ENCODE results near the gene CTNNA3. TPM values are rescaled to one million over a fixed set of nuclear protein-coding genes. Genes with fewer than 3 reads are reported as not detected.

CTNNA3 gene
- total RNA-seq, 1 donor from 2014 or later, result 0.30 TPM

DNA sequence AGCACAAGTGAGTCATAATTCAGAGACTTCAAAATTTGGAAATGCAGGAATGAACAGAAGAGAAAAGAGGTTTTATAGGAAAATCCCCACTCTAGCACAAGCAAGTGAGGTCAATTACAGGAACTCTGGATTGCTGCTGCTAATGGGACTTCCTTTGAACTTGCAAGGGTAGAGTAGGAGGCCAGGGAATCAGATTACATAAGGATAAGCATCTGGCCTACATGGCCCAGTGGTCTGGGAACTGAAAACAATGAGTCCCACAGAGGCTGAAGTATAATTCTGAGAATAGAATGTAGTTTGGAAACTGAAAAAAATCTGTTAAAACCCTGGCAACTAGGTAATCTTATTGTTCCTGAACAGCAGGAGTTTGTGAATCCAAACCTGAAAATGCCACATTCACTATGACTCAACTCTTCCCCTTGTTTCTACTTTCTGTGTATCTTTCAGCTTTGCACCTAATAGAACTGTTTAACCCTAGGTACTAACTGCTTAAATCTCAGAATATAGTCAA is 66.5 kb downstream of the CTNNA3 start:
- no peak for TF ChIP-seq CTCF (IDR thresholded peaks at IDR 0.05)
- peaks cover 4% of the 10 kb centered on the region for H3K36me3 Mint-ChIP-seq (ENCODE audit: unreplicated experiment)
- H3K27ac Mint-ChIP-seq (ENCODE audit: unreplicated experiment), result no peak overlapping the region
- H3K4me3 Mint-ChIP-seq (ENCODE audit: unreplicated experiment), result no peak overlapping the region
- peaks cover 9% of the 10 kb centered on the region for H3K4me1 Mint-ChIP-seq (ENCODE audit: unreplicated experiment)
- no peak for DNase-seq (ENCODE audit: extremely low spot score, unreplicated experiment)
- no peaks in the 10 kb centered on the region for H3K27me3 Mint-ChIP-seq (ENCODE audit: unreplicated experiment)
- no peaks in the 10 kb centered on the region for H3K9me3 Mint-ChIP-seq (ENCODE audit: unreplicated experiment)

DNA sequence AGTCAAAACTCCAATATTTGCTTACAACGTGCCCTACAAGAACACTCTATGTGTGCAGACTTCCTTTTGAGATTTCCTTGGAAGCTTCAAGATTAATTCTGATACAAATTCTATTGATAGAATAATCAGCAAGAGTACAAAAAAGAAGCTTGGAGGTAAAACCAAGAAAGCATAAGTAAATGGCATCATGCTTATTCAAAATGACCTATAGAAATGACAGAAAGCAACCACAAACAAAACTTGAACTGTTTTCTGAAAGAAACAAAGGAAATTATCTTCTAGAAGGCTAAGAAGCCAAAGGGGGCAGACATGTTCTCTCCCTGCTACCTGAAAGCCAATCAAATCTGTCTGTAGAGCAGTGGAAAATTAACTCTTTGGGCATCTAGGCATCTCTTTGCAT is 73.0 kb downstream of the CTNNA3 start:
- Mint-ChIP-seq H3K27me3 (ENCODE audit: unreplicated experiment) (no peaks in the 10 kb centered on the region), H3K4me3 (ENCODE audit: unreplicated experiment) (no peak overlapping the region), H3K27ac (ENCODE audit: unreplicated experiment) (no peak overlapping the region), H3K36me3 (ENCODE audit: unreplicated experiment) (peaks cover 4% of the 10 kb centered on the region), H3K4me1 (ENCODE audit: unreplicated experiment) (peaks cover 21% of the 10 kb centered on the region), H3K9me3 (ENCODE audit: unreplicated experiment) (peaks cover 6% of the 10 kb centered on the region)
- no peak for TF ChIP-seq CTCF (IDR thresholded peaks at IDR 0.05)
- DNase-seq (ENCODE audit: extremely low spot score, unreplicated experiment), result no peak

DNA sequence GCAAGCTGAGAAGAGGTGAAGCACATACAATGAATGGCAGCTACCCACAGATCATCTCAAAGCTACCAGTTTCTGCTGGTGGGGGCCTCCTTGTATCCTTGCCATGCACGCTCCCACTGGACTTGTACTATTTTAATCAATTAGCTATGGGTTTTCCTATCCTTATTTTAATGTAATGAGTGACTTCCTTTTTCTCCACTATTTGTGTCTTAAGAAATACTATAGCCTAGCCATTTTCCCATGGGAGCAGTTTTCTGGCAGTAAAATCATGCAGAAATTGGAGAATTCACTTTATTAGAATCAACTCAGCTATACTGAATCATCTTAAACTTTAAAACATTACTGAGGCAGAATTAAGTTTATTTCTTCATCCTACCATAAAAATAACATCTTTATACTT is 73.5 kb downstream of the CTNNA3 start:
- H3K27me3 Mint-ChIP-seq (ENCODE audit: unreplicated experiment), result no peaks in the 10 kb centered on the region
- no peak for DNase-seq (ENCODE audit: extremely low spot score, unreplicated experiment)
- H3K27ac Mint-ChIP-seq (ENCODE audit: unreplicated experiment), result no peak overlapping the region
- H3K4me3 Mint-ChIP-seq (ENCODE audit: unreplicated experiment), result no peak overlapping the region
- TF ChIP-seq CTCF (IDR thresholded peaks at IDR 0.05), result no peak
- peaks cover 4% of the 10 kb centered on the region for H3K36me3 Mint-ChIP-seq (ENCODE audit: unreplicated experiment)
- peaks cover 25% of the 10 kb centered on the region for H3K4me1 Mint-ChIP-seq (ENCODE audit: unreplicated experiment)
- H3K9me3 Mint-ChIP-seq (ENCODE audit: unreplicated experiment), result peaks cover 6% of the 10 kb centered on the region

DNA sequence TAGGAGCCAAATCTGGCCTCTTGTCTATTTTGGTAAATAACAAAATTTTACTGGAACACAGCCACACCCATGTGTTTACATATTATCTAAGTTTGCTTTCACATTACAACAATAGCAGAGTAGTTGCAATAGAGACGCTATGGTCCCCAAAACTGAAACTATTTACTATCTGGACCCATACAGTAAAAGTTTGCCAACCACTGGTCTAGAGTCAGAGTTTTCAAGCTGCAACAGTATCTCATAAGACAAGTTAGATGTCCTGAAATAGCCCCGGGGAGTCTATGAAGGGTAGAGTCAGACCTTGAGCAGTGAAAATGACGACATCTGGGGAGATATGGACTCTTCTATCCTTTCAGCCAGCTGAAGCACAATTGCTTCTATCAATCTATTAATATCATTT is 74.2 kb downstream of the CTNNA3 start:
- peaks cover 4% of the 10 kb centered on the region for H3K36me3 Mint-ChIP-seq (ENCODE audit: unreplicated experiment)
- H3K9me3 Mint-ChIP-seq (ENCODE audit: unreplicated experiment), result peaks cover 6% of the 10 kb centered on the region
- no peak overlapping the region for H3K4me3 Mint-ChIP-seq (ENCODE audit: unreplicated experiment)

GRCh38 chr10:67618116-67618515 is 77.9 kb downstream of the CTNNA3 start:
- no peaks in the 10 kb centered on the region for H3K27me3 Mint-ChIP-seq (ENCODE audit: unreplicated experiment)
- no peak overlapping the region for H3K27ac Mint-ChIP-seq (ENCODE audit: unreplicated experiment)
- peaks cover 11% of the 10 kb centered on the region for H3K9me3 Mint-ChIP-seq (ENCODE audit: unreplicated experiment)
- no peaks in the 10 kb centered on the region for H3K36me3 Mint-ChIP-seq (ENCODE audit: unreplicated experiment)
- H3K4me1 Mint-ChIP-seq (ENCODE audit: unreplicated experiment), result peaks cover 38% of the 10 kb centered on the region
- H3K4me3 Mint-ChIP-seq (ENCODE audit: unreplicated experiment), result no peak overlapping the region
- no peak for TF ChIP-seq CTCF (IDR thresholded peaks at IDR 0.05)
- DNase-seq (ENCODE audit: extremely low spot score, unreplicated experiment), result no peak

More for the DNA sequence above, 74.2 kb downstream of the CTNNA3 start:
- H3K27me3 Mint-ChIP-seq (ENCODE audit: unreplicated experiment), result no peaks in the 10 kb centered on the region
- TF ChIP-seq CTCF (IDR thresholded peaks at IDR 0.05), result no peak
- no peak for DNase-seq (ENCODE audit: extremely low spot score, unreplicated experiment)
- no peak overlapping the region for H3K27ac Mint-ChIP-seq (ENCODE audit: unreplicated experiment)
- H3K4me1 Mint-ChIP-seq (ENCODE audit: unreplicated experiment), result peaks cover 31% of the 10 kb centered on the region
